Suprapubic skin (tissue), 4 donors: ENCODE measurements around the gene RBBP8. TPM values are rescaled to one million over a fixed set of nuclear protein-coding genes. Genes with fewer than 3 reads are reported as not detected.
"Not testable (repeated sequence)": the region's sequence is repeated elsewhere in the genome, so short reads cannot be mapped to it uniquely, and the experiment has no call there.

Source experiments
- DNase-seq, 2 donors: peaks; one replicate each; pipeline ENCODE4 v3.0.0-alpha.2; 2019; ENCODE audit warnings: low spot score in 2 of 2
- H3K27ac ChIP-seq: fragments of 200-600 bp; sonication (generic); one replicate; pipeline ENCODE4 v1.5.1; 2019
- H3K27me3 ChIP-seq: fragments of 200-600 bp; sonication (generic); one replicate; pipeline ENCODE4 v1.5.1; 2019
- H3K36me3 ChIP-seq: fragments of 200-600 bp; sonication (generic); one replicate; pipeline ENCODE4 v1.5.1; 2019
- H3K4me1 ChIP-seq: fragments of 200-600 bp; sonication (generic); one replicate; pipeline ENCODE4 v1.5.1; 2019
- H3K4me3 ChIP-seq: fragments of 200-600 bp; sonication (generic); one replicate; pipeline ENCODE4 v1.5.1; 2019; ENCODE audit warnings: mild to moderate bottlenecking
- H3K9me3 ChIP-seq: fragments of 200-600 bp; sonication (generic); one replicate; pipeline ENCODE4 v1.5.1; 2019
- EP300 ChIP-seq: sonication (generic); formaldehyde crosslinking; IDR thresholded peaks from one replicate; pipeline ENCODE4 v1.6.1; 2017; ENCODE audit warnings: antibody characterized with exemption
- POLR2A ChIP-seq, 2 donors: fragments of 450-650 bp; IDR thresholded peaks; one replicate each; pipeline ENCODE4 v1.6.1; 2017; ENCODE audit warnings: antibody characterized with exemption in 2 of 2, mild to moderate bottlenecking in 2 of 2, moderate library complexity in 2 of 2
- POLR2AphosphoS5 ChIP-seq, 3 donors: sonication (generic); formaldehyde crosslinking; IDR thresholded peaks; one replicate each; pipeline ENCODE4 v1.6.1; 2017; ENCODE audit warnings: antibody characterized with exemption in 3 of 3
- WGBS: methylation state at CpG from one replicate; pipeline ENCODE4 v1.1.5; 2018; 5-methylcytosine and 5-hydroxymethylcytosine counted together
- total RNA-seq, 4 donors: library from RNA; depleted of rRNA; stranded (reverse); fragments of >200 nt; gene quantifications; one replicate each; pipeline ENCODE4 v1.1.0, GENCODE V29; 2016
- TF ChIP-seq, protein P1 (sequence below), 2 donors: fragments of 200-600 bp in 1 of 2; fragments of 450-650 bp in 1 of 2; sonication (generic) in 1 of 2; IDR thresholded peaks; one replicate each; pipeline ENCODE4 v1.5.1; 2016 to 2019; ENCODE audit warnings: antibody characterized with exemption in 2 of 2, mild to moderate bottlenecking in 1 of 2, moderate library complexity in 1 of 2

RBBP8 gene
- total RNA-seq, 4 donors from 2014 or later, result 41.0 to 78.1 (median 67.0) TPM

DNA sequence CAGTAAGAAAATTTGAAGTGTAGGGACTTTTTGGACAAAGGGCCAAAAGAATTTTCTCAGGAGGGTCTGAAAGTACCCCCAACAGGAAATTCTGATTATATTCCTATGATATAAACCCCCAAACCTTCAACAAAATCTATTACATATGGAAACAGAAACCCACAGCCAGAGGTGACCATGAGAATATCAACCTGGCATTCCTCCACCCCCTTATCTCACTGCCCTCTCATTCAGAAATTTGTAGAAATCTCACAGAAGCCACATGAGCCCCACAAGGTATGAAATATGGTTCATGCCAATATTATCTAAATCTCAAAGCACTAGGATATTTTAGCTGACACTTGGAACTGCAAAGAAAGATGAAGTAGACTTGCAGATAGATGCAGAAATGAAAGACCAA, 31.0 kb upstream of the RBBP8 start:
- no peaks in the 10 kb centered on the region for H3K36me3 ChIP-seq
- no peak overlapping the region for H3K27ac ChIP-seq
- H3K27me3 ChIP-seq, result no peaks in the 10 kb centered on the region
- H3K9me3 ChIP-seq, result no peaks in the 10 kb centered on the region
- TF ChIP-seq, protein P1, sequence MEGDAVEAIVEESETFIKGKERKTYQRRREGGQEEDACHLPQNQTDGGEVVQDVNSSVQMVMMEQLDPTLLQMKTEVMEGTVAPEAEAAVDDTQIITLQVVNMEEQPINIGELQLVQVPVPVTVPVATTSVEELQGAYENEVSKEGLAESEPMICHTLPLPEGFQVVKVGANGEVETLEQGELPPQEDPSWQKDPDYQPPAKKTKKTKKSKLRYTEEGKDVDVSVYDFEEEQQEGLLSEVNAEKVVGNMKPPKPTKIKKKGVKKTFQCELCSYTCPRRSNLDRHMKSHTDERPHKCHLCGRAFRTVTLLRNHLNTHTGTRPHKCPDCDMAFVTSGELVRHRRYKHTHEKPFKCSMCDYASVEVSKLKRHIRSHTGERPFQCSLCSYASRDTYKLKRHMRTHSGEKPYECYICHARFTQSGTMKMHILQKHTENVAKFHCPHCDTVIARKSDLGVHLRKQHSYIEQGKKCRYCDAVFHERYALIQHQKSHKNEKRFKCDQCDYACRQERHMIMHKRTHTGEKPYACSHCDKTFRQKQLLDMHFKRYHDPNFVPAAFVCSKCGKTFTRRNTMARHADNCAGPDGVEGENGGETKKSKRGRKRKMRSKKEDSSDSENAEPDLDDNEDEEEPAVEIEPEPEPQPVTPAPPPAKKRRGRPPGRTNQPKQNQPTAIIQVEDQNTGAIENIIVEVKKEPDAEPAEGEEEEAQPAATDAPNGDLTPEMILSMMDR (IDR thresholded peaks at IDR 0.05), result no peak
- TF ChIP-seq EP300 (no peak), POLR2AphosphoS5 (IDR thresholded peaks at IDR 0.05) (no peak), POLR2A (IDR thresholded peaks at IDR 0.05) (no peak)
- DNase-seq, result no peak
- H3K4me1 ChIP-seq, result peaks cover 11% of the 10 kb centered on the region
- H3K4me3 ChIP-seq, result no peak overlapping the region

DNA sequence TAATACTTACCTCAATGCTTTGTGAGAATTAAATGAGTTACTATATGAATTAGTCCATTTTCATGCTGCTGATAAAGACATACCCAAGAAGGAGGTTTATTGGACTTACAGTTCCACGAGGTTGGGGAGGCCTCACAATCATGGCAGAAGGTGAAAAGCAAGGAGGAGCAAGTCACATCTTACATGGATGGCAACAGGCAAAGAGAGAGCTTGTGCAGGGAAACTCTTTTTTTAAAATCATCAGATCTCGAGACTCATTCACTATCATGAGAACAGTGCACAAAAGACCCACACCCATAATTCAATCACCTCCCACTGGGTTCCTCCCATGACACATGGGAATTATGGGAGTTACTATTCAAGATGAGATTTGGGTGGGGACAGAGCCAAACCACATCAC, 29.9 kb upstream of the RBBP8 start:
- H3K4me1 ChIP-seq, result peaks cover 11% of the 10 kb centered on the region
- H3K4me3 ChIP-seq, H3K9me3 ChIP-seq, H3K36me3 ChIP-seq, H3K27ac ChIP-seq, H3K27me3 ChIP-seq, DNase-seq: not testable (repeated sequence)
- WGBS, result 84% methylated on average over 2 of the region's 2 CpGs

DNA sequence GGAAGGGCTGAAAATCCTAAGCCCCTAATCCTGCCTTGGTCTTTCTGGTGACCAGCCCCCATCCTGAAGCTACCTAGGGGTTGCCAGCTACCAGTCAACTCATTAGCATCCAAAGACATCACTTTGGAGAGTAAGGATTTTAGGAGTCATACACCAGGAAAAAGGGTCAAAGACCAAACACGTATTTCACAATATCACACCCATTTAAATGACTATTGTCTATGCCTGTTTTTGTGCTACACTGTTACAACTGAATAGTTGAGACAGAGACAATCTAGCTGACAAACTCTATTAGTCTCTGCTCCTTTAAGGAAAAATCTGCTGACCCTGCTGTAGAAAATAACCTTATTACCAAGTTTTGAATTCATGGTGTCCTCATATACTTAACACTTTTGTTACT, 21.0 kb upstream of the RBBP8 start:
- no peak for DNase-seq
- peaks cover 13% of the 10 kb centered on the region for H3K4me1 ChIP-seq
- H3K4me3 ChIP-seq, result no peak overlapping the region
- no peaks in the 10 kb centered on the region for H3K36me3 ChIP-seq
- H3K27me3 ChIP-seq, result no peaks in the 10 kb centered on the region
- no peaks in the 10 kb centered on the region for H3K9me3 ChIP-seq
- TF ChIP-seq, protein P1 (IDR thresholded peaks at IDR 0.05), result no peak
- no peak for TF ChIP-seq EP300
- TF ChIP-seq POLR2AphosphoS5 (IDR thresholded peaks at IDR 0.05), result no peak
- no peak for TF ChIP-seq POLR2A (IDR thresholded peaks at IDR 0.05)
- H3K27ac ChIP-seq, result no peak overlapping the region
- WGBS, result 76% methylated on average over 1 of the region's 1 CpG

DNA sequence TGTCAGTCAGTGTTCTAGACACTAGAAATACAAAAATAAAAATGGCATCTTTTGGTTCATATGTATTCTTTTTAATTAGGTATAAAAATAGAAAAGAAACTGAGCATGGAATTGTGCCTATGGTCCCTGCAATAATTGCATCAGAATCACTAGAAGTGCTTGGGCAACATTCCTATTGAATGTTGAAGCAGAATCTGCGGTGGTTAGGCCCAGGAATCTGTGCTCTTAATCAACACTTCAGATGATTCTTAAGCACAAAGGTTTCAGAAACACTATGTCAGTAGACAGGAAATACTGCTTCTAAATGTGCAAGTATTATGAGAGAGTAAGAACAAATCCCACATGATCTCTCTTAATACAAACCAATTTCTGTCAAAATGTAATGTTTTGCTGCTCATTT, 20.3 kb upstream of the RBBP8 start:
- Histone ChIP-seq H3K36me3 (no peaks in the 10 kb centered on the region), H3K4me1 (peaks cover 13% of the 10 kb centered on the region), H3K27me3 (no peaks in the 10 kb centered on the region), H3K4me3 (no peak overlapping the region), H3K9me3 (no peaks in the 10 kb centered on the region), H3K27ac (peak overlapping the region; percentile 47)
- 53% methylated on average over 1 of the region's 1 CpG for WGBS
- DNase-seq, result no peak
- TF ChIP-seq EP300 (no peak), POLR2AphosphoS5 (IDR thresholded peaks at IDR 0.05) (no peak), POLR2A (IDR thresholded peaks at IDR 0.05) (no peak)
- TF ChIP-seq, protein P1 (IDR thresholded peaks at IDR 0.05), result no peak

DNA sequence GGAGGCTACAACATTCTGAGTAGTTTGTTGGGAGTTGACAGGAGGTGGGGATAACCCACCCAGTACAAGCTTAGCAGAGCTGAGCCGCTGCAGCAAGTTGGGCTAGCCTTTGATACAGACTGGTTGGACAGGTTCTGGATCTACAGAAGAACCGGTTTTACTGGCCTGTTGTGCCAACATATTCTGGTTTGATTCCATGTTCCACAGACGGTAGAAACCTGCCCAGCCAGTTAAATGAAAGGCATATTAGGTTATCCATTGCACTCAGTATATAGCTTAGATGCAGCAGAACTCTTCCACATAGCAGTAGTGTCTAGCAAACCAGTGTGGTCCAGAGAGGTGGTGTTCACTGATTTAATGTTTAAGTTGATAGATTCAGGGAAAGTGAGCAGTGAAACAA, 19.3 kb upstream of the RBBP8 start:
- no peak for DNase-seq
- H3K4me3 ChIP-seq, result peak overlapping the region; percentile 35
- 29% methylated on average over 3 of the region's 3 CpGs for WGBS

DNA sequence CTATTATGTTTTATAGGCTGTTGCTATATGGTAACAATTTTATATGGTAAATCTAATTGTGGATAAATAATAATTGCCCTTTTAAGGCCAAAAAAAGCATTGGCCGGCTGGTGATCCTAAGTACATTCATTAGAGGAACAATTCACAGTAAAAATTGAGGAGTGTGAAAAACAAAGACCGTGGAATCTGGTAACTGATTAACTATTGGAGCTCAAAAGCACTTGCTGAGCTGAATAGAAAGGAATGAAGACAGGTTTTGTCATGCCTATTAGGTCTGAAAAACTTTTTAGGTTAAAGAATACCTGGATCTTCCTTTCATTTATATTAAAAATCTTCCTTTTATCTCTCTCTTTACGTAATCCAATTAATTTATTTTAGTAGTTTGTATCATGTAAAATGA, 18.5 kb upstream of the RBBP8 start:
- Histone ChIP-seq H3K27ac (peak overlapping the region; percentile 70), H3K9me3 (no peaks in the 10 kb centered on the region), H3K4me3 (peak overlapping the region; percentile 35), H3K36me3 (no peaks in the 10 kb centered on the region), H3K27me3 (no peaks in the 10 kb centered on the region), H3K4me1 (peaks cover 13% of the 10 kb centered on the region)
- no peak for TF ChIP-seq POLR2AphosphoS5 (IDR thresholded peaks at IDR 0.05)
- no peak for TF ChIP-seq EP300
- TF ChIP-seq, protein P1 (IDR thresholded peaks at IDR 0.05), result no peak
- TF ChIP-seq POLR2A (IDR thresholded peaks at IDR 0.05), result no peak
- 50% methylated on average over 3 of the region's 3 CpGs for WGBS
- no peak for DNase-seq

More for the DNA sequence above, 19.3 kb upstream of the RBBP8 start:
- Histone ChIP-seq H3K27me3 (no peaks in the 10 kb centered on the region), H3K36me3 (no peaks in the 10 kb centered on the region), H3K4me1 (peaks cover 13% of the 10 kb centered on the region), H3K9me3 (no peaks in the 10 kb centered on the region), H3K27ac (peak overlapping the region; percentile 70)
- TF ChIP-seq POLR2AphosphoS5 (IDR thresholded peaks at IDR 0.05), result peak; percentile 21 to 96 (median 92)
- TF ChIP-seq POLR2A (IDR thresholded peaks at IDR 0.05), result no peak
